ENCODE data around the gene TIRAP.
"Not testable (repeated sequence)": the region's sequence is repeated elsewhere in the genome, so short reads cannot be mapped to it uniquely, and the experiment has no call there.

TIRAP gene

GRCh38 chr11:126303623-126304456, 20.9 kb downstream of the TIRAP start, which contains the start of gene DCPS:
Gene DCPS (plus strand): TSS chr11:126304060. CDS start chr11:126304081, 21 bp downstream.
- intact Hi-C loops (cut with DNase I; ENCODE audit: low total_unique reads): no loop called here
- Histone ChIP-seq H3K27me3 (no peaks in the 10 kb centered on the region), H3K9me3 (no peaks in the 10 kb centered on the region), H3K4me3 (peak within 1 kb of the TSS; percentile 61 to 80), H3K4me1 (peaks cover 0 to 12% (median 4%) of the 10 kb centered on the region in 4 donors), H3K36me3 (peaks cover 0 to 28% (median 12%) of the 10 kb centered on the region in 3 donors), H3K27ac (peak within 1 kb of the TSS; percentile 80 to 81)
- TF ChIP-seq, protein P1, sequence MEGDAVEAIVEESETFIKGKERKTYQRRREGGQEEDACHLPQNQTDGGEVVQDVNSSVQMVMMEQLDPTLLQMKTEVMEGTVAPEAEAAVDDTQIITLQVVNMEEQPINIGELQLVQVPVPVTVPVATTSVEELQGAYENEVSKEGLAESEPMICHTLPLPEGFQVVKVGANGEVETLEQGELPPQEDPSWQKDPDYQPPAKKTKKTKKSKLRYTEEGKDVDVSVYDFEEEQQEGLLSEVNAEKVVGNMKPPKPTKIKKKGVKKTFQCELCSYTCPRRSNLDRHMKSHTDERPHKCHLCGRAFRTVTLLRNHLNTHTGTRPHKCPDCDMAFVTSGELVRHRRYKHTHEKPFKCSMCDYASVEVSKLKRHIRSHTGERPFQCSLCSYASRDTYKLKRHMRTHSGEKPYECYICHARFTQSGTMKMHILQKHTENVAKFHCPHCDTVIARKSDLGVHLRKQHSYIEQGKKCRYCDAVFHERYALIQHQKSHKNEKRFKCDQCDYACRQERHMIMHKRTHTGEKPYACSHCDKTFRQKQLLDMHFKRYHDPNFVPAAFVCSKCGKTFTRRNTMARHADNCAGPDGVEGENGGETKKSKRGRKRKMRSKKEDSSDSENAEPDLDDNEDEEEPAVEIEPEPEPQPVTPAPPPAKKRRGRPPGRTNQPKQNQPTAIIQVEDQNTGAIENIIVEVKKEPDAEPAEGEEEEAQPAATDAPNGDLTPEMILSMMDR (IDR thresholded peaks at IDR 0.05): no peak
- peak; percentile 88 to 95 for DNase-seq

- H3K4me3 ChIP-seq: peak overlapping the region; percentile 61 to 80
- TF ChIP-seq, protein P1 (IDR thresholded peaks at IDR 0.05): no peak
- H3K4me1 ChIP-seq: peaks cover 0 to 12% (median 4%) of the 10 kb centered on the region in 4 donors
- H3K27me3 ChIP-seq: no peaks in the 10 kb centered on the region
- peak overlapping the region; percentile 80 to 81 for H3K27ac ChIP-seq
- H3K36me3 ChIP-seq: peaks cover 0 to 26% (median 6%) of the 10 kb centered on the region in 3 donors
- intact Hi-C loops (cut with DNase I; ENCODE audit: low total_unique reads): no loop called here
- H3K9me3 ChIP-seq: no peaks in the 10 kb centered on the region
- DNase-seq: no peak
Measured at GRCh38 chr11:126304457-126305075, 21.7 kb downstream of the TIRAP start.

DNA sequence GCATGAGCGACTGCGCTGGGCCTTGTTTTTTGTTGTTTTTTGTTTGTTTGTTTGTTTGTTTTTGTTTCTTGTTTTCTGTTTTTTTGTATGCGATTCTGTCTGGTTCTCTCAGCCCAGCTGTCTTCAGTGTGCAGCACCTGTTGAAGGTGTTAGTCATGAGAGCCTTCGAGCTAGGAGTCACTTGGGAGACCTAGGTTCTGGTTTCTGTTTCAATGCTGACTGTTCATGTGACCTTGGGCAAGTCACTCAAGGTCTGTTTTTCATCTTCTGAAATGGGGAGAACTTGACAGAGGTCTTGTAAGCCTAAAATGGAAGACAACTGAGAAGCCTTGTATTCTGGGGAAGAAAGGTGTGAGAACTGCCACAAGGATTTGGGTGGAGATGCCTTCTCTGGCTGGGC, 22.8 kb downstream of the TIRAP start:
- no peaks in the 10 kb centered on the region for H3K27me3 ChIP-seq
- peaks cover 0 to 15% (median 6%) of the 10 kb centered on the region in 3 donors for H3K36me3 ChIP-seq
- TF ChIP-seq, protein P1 (IDR thresholded peaks at IDR 0.05): no peak
- H3K4me3 ChIP-seq: no peak overlapping the region
- H3K27ac ChIP-seq: no peak overlapping the region
- no peak for DNase-seq
- intact Hi-C loops (cut with DNase I; ENCODE audit: low total_unique reads): no loop called here
- no peaks in the 10 kb centered on the region for H3K9me3 ChIP-seq
- H3K4me1 ChIP-seq: peaks cover 0 to 14% (median 7%) of the 10 kb centered on the region in 4 donors

- no peaks in the 10 kb centered on the region for H3K9me3 ChIP-seq
- intact Hi-C loops (cut with DNase I; ENCODE audit: low total_unique reads): no loop called here
- no peak overlapping the region for H3K4me3 ChIP-seq
- no peak overlapping the region for H3K27ac ChIP-seq
- no peaks in the 10 kb centered on the region for H3K27me3 ChIP-seq
- peaks cover 3 to 12% (median 5%) of the 10 kb centered on the region in 3 donors for H3K36me3 ChIP-seq
- TF ChIP-seq, protein P1 (IDR thresholded peaks at IDR 0.05): peak in 1 of 2 experiments; percentile 4
- H3K4me1 ChIP-seq: peaks cover 0 to 15% (median 7%) of the 10 kb centered on the region in 4 donors
- no peak for DNase-seq
Measured at GRCh38 chr11:126307706-126308105, 24.8 kb downstream of the TIRAP start.

DNA sequence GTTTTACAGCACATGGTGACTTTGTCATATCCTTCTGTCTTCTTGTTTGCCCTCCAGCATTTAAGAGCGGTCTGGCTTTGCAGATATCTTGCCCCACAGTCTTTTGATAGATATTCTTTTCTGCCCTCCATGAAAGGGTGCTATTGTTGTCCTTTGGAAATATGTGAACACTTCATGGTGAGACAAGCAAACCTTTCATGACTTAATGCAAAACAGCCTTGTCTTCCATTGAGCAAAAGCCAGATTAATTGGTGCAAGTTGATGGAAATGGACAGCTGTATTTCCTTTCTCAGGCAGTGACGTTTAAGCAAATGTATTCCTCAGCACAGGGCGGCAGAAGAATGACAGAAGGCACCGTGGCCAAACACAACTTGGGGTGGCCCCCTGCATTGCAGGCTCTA, 25.4 kb downstream of the TIRAP start:
- H3K9me3 ChIP-seq: no peaks in the 10 kb centered on the region
- TF ChIP-seq, protein P1 (IDR thresholded peaks at IDR 0.05): no peak
- no peak overlapping the region for H3K4me3 ChIP-seq
- H3K36me3 ChIP-seq: peaks cover 3 to 15% (median 5%) of the 10 kb centered on the region in 3 donors
- no peak overlapping the region for H3K27ac ChIP-seq
- no peak for DNase-seq
- peaks cover 0 to 14% (median 7%) of the 10 kb centered on the region in 4 donors for H3K4me1 ChIP-seq
- intact Hi-C loops (cut with DNase I; ENCODE audit: low total_unique reads): no loop called here
- H3K27me3 ChIP-seq: no peaks in the 10 kb centered on the region

GRCh38 chr11:126308771-126309170, 25.9 kb downstream of the TIRAP start:
- intact Hi-C loops (cut with DNase I; ENCODE audit: low total_unique reads); H3K9me3 ChIP-seq; DNase-seq; H3K27ac ChIP-seq; H3K4me3 ChIP-seq; H3K27me3 ChIP-seq: not testable (repeated sequence)
- Histone ChIP-seq H3K36me3 (peaks cover 3 to 15% (median 5%) of the 10 kb centered on the region in 3 donors), H3K4me1 (peaks cover 0 to 11% (median 7%) of the 10 kb centered on the region in 4 donors)

Measured in tibial artery (tissue), 4 donors.